ENCODE results near the gene ZNF330. TPM values are rescaled to one million over a fixed set of nuclear protein-coding genes. Genes with fewer than 3 reads are reported as not detected.

The ZNF330 gene
- total and polyA plus RNA-seq, 9 donors = 11.9 to 41.8 (median 34.5) TPM

DNA sequence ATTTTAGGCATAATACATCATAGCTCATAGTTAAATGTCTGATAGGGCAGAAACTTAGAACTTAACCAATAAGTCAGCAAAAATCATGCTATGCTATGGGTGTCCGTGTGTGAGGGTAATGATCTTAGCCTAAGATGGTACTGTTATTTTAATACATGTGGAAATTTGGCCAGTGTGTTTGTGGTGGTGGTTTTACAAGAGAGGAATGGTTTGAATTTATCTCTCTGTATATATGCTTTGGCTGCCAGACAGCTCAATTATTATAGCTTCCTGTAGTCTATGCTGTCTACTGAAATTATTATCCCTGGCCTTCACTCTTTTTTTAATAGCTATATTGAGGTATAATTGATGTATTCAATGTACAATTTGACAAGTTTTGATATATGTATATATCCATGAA lies 21.3 kb downstream of the ZNF330 start:
- no peak for DNase-seq
- Histone ChIP-seq H3K36me3 (no peaks in the 10 kb centered on the region), H3K9me3 (no peaks in the 10 kb centered on the region), H3K27me3 (no peaks in the 10 kb centered on the region), H3K27ac (no peak overlapping the region), H3K4me1 (ENCODE audit: insufficient read depth) (no peaks in the 10 kb centered on the region), H3K4me3 (no peak overlapping the region)
- TF ChIP-seq, protein P1, sequence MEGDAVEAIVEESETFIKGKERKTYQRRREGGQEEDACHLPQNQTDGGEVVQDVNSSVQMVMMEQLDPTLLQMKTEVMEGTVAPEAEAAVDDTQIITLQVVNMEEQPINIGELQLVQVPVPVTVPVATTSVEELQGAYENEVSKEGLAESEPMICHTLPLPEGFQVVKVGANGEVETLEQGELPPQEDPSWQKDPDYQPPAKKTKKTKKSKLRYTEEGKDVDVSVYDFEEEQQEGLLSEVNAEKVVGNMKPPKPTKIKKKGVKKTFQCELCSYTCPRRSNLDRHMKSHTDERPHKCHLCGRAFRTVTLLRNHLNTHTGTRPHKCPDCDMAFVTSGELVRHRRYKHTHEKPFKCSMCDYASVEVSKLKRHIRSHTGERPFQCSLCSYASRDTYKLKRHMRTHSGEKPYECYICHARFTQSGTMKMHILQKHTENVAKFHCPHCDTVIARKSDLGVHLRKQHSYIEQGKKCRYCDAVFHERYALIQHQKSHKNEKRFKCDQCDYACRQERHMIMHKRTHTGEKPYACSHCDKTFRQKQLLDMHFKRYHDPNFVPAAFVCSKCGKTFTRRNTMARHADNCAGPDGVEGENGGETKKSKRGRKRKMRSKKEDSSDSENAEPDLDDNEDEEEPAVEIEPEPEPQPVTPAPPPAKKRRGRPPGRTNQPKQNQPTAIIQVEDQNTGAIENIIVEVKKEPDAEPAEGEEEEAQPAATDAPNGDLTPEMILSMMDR (IDR thresholded peaks at IDR 0.05) = no peak
- no peak for TF ChIP-seq EP300 (IDR thresholded peaks at IDR 0.05)
- TF ChIP-seq POLR2A (IDR thresholded peaks at IDR 0.05) = no peak
- WGBS, 3 donors = 29 to 86% (median 36%) methylated on average over 1 of the region's 1 CpG
- intact Hi-C loops (cut with DNase I) = no loop called here

- no peak for DNase-seq
- Histone ChIP-seq H3K4me3 (no peak overlapping the region), H3K36me3 (no peaks in the 10 kb centered on the region), H3K27ac (no peak overlapping the region), H3K4me1 (ENCODE audit: insufficient read depth) (no peaks in the 10 kb centered on the region), H3K27me3 (no peaks in the 10 kb centered on the region), H3K9me3 (no peaks in the 10 kb centered on the region)
- 74 to 89% (median 88%) methylated on average over 1 of the region's 1 CpG for WGBS, 3 donors
- TF ChIP-seq EP300 (IDR thresholded peaks at IDR 0.05) = no peak
- intact Hi-C loops (cut with DNase I) = no loop called here
Measured at GRCh38 chr4:141244419-141244818, 23.7 kb downstream of the ZNF330 start.

DNA sequence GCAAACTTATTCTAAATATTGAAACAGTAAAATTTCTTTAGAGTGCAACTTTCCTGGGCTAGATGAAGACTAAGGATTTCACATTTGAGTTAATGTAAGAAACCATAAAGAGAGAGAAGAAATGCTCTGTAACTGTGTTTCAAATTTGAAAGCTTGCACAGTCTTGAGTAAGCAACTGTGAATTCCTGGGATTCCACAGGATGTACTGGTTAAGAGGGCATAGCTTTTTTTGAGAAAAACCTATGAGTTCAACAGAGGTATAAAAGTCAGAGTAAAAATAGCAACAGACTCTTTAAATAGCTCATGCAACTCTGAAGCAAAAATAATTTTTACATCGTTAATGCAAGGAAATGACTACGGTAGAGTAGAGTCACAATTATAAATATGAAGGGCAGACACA lies 25.5 kb downstream of the ZNF330 start:
- TF ChIP-seq, protein P1 (IDR thresholded peaks at IDR 0.05) = no peak
- TF ChIP-seq POLR2A (IDR thresholded peaks at IDR 0.05) = no peak
- TF ChIP-seq EP300 (IDR thresholded peaks at IDR 0.05) = no peak
- Histone ChIP-seq H3K4me1 (ENCODE audit: insufficient read depth) (no peaks in the 10 kb centered on the region), H3K9me3 (no peaks in the 10 kb centered on the region), H3K36me3 (no peaks in the 10 kb centered on the region), H3K27ac (no peak overlapping the region), H3K27me3 (no peaks in the 10 kb centered on the region), H3K4me3 (no peak overlapping the region)
- WGBS, 3 donors = 11 to 27% (median 13%) methylated on average over 2 of the region's 2 CpGs
- intact Hi-C loops (cut with DNase I) = no loop called here
- no peak for DNase-seq

DNA sequence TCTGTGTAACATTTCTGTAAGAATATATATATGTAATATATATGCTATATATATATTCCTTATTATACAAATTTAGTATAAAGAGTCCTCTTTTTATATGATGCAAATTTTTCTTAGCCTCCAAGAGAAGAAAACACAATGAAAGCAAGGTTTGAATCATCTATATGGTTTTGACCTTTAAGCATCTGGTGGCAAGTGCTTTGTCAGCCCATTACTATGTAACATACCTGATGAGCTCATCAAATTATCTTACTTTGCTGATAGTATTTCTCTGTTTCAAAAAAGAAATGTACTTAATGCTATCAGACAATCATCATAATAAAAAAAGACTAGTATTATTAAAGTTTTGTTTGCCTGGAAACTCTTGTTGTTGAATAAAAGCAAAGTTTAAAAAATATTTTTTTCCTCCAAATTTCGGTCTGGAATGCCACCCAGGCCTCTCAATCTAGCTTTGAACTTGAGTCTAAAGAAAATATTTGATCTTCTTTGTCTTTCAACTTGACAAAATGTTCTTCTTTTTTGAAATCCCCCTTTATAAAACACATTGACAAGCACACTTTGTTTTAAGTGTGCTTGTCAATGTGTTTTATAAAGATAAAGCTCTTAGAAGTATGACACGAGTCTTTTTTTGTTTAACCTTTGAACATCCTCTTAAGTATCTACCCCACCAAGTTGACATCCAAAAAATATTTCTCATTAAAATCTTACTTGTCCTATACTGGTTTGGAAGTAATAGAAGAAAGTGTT lies 26.2 kb downstream of the ZNF330 start:
- Histone ChIP-seq H3K27ac (no peak overlapping the region), H3K27me3 (no peaks in the 10 kb centered on the region), H3K4me1 (ENCODE audit: insufficient read depth) (no peaks in the 10 kb centered on the region), H3K4me3 (no peak overlapping the region), H3K36me3 (no peaks in the 10 kb centered on the region), H3K9me3 (no peaks in the 10 kb centered on the region)
- DNase-seq = no peak
- TF ChIP-seq, protein P1 (IDR thresholded peaks at IDR 0.05) = no peak
- TF ChIP-seq EP300 (IDR thresholded peaks at IDR 0.05) = no peak
- no peak for TF ChIP-seq POLR2A (IDR thresholded peaks at IDR 0.05)
- intact Hi-C loops (cut with DNase I) = no loop called here
- WGBS, 3 donors = 42 to 58% (median 43%) methylated on average over 2 of the region's 2 CpGs

DNA sequence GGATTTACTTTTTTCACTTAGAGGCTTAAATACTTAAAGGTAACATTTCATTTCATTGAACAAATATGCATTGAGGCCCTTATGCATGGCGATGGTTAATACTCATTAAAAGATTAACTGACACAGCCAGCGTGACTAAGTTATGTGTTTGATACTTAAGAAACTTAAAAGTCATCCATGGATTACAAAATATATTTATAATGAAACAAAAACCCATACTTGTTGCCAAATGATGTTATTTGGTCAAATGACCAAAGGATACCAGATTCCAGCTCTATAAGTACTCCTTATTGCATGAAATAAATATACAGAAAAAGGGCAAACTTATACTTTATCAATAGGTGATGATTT lies 26.7 kb downstream of the ZNF330 start:
- intact Hi-C loops (cut with DNase I) = no loop called here
- no peak for DNase-seq
- no peaks in the 10 kb centered on the region for H3K9me3 ChIP-seq
- TF ChIP-seq, protein P1 (IDR thresholded peaks at IDR 0.05) = no peak
- TF ChIP-seq EP300 (IDR thresholded peaks at IDR 0.05) (no peak), POLR2A (IDR thresholded peaks at IDR 0.05) (no peak)
- no peaks in the 10 kb centered on the region for H3K27me3 ChIP-seq
- H3K4me1 ChIP-seq (ENCODE audit: insufficient read depth) = no peaks in the 10 kb centered on the region
- H3K36me3 ChIP-seq = no peaks in the 10 kb centered on the region
- WGBS, 3 donors = 76 to 83% (median 78%) methylated on average over 2 of the region's 2 CpGs
- H3K4me3 ChIP-seq = no peak overlapping the region
- no peak overlapping the region for H3K27ac ChIP-seq
